Measurements from ENCODE around the gene NXPH3.

Gene NXPH3

GRCh38 chr17:49603238-49603637 is 27.6 kb downstream of the NXPH3 start:
- Histone ChIP-seq H3K4me3 (ENCODE audit: low read length) (no peak overlapping the region), H3K27ac (ENCODE audit: low read length) (no peak overlapping the region), H3K9me2 (replicated peaks; ENCODE audit: insufficient read depth, low read length) (no peaks in the 10 kb centered on the region), H4K20me1 (ENCODE audit: insufficient read depth, low read length) (no peaks in the 10 kb centered on the region), H3F3A (ENCODE audit: insufficient read depth, low read length) (no peaks in the 10 kb centered on the region), H3K79me2 (ENCODE audit: low read length) (no peaks in the 10 kb centered on the region), H3K27me3 (replicated peaks; ENCODE audit: insufficient read depth, low read length) (no peaks in the 10 kb centered on the region), H3K9me3 (replicated peaks; ENCODE audit: insufficient read depth, low read length) (no peaks in the 10 kb centered on the region), H3K36me3 (replicated peaks; ENCODE audit: insufficient read depth, low read length) (0 out of 2 replicates have a peak, but pooled peaks cover 7% of the 10 kb centered on the region), H3K4me1 (ENCODE audit: low read length) (no peaks in the 10 kb centered on the region), H3K4me2 (ENCODE audit: low read depth, low read length) (no peak overlapping the region), H3K9ac (ENCODE audit: low read length) (no peak overlapping the region), H2AFZ (ENCODE audit: low read length) (no peak overlapping the region)
- no peak for DNase-seq
- no peak for TF ChIP-seq CTCF (IDR thresholded peaks at IDR 0.05; ENCODE audit: low read length)
- TF ChIP-seq EZH2 (optimal IDR thresholded peaks at IDR 0.05; ENCODE audit: low read depth, low read length) = no peak
- no peak for TF ChIP-seq EZH2phosphoT487 (IDR thresholded peaks at IDR 0.05; ENCODE audit: low read length)

GRCh38 chr17:49603720-49604119 is 28.0 kb downstream of the NXPH3 start:
- Histone ChIP-seq H3K27ac (ENCODE audit: low read length) (no peak overlapping the region), H3K9ac (ENCODE audit: low read length) (no peak overlapping the region), H2AFZ (ENCODE audit: low read length) (no peak overlapping the region), H3K36me3 (replicated peaks; ENCODE audit: insufficient read depth, low read length) (0 out of 2 replicates have a peak, but pooled peaks cover 7% of the 10 kb centered on the region), H3K4me1 (ENCODE audit: low read length) (no peaks in the 10 kb centered on the region), H3K4me3 (ENCODE audit: low read length) (no peak overlapping the region), H4K20me1 (ENCODE audit: insufficient read depth, low read length) (no peaks in the 10 kb centered on the region), H3F3A (ENCODE audit: insufficient read depth, low read length) (no peaks in the 10 kb centered on the region), H3K9me2 (replicated peaks; ENCODE audit: insufficient read depth, low read length) (no peaks in the 10 kb centered on the region), H3K4me2 (ENCODE audit: low read depth, low read length) (no peak overlapping the region), H3K79me2 (ENCODE audit: low read length) (no peaks in the 10 kb centered on the region), H3K27me3 (replicated peaks; ENCODE audit: insufficient read depth, low read length) (no peaks in the 10 kb centered on the region), H3K9me3 (replicated peaks; ENCODE audit: insufficient read depth, low read length) (no peaks in the 10 kb centered on the region)
- TF ChIP-seq CTCF (IDR thresholded peaks at IDR 0.05; ENCODE audit: low read length) = no peak; the same call in 1 of the 2 replicates
- no peak for TF ChIP-seq EZH2phosphoT487 (IDR thresholded peaks at IDR 0.05; ENCODE audit: low read length)
- no peak for TF ChIP-seq EZH2 (optimal IDR thresholded peaks at IDR 0.05; ENCODE audit: low read depth, low read length)
- DNase-seq = no peak

GRCh38 chr17:49604314-49604869 is 28.7 kb downstream of the NXPH3 start:
- Histone ChIP-seq H3K4me3 (ENCODE audit: low read length) (no peak overlapping the region), H3K36me3 (replicated peaks; ENCODE audit: insufficient read depth, low read length) (0 out of 2 replicates have a peak, but pooled peaks cover 7% of the 10 kb centered on the region), H3K4me1 (ENCODE audit: low read length) (no peaks in the 10 kb centered on the region), H2AFZ (ENCODE audit: low read length) (no peak overlapping the region), H3K9me3 (replicated peaks; ENCODE audit: insufficient read depth, low read length) (no peaks in the 10 kb centered on the region), H4K20me1 (ENCODE audit: insufficient read depth, low read length) (no peaks in the 10 kb centered on the region), H3K9me2 (replicated peaks; ENCODE audit: insufficient read depth, low read length) (no peaks in the 10 kb centered on the region), H3K27me3 (replicated peaks; ENCODE audit: insufficient read depth, low read length) (no peaks in the 10 kb centered on the region), H3F3A (ENCODE audit: insufficient read depth, low read length) (no peaks in the 10 kb centered on the region), H3K9ac (ENCODE audit: low read length) (no peak overlapping the region), H3K79me2 (ENCODE audit: low read length) (no peaks in the 10 kb centered on the region), H3K27ac (ENCODE audit: low read length) (no peak overlapping the region), H3K4me2 (ENCODE audit: low read depth, low read length) (no peak overlapping the region)
- DNase-seq = no peak
- no peak for TF ChIP-seq CTCF (IDR thresholded peaks at IDR 0.05; ENCODE audit: low read length)
- no peak for TF ChIP-seq EZH2phosphoT487 (IDR thresholded peaks at IDR 0.05; ENCODE audit: low read length)
